COLO829 (cell line): Measurements from ENCODE around the gene MAZ.

Experiments used
- DNase-seq: peaks from one replicate; pipeline ENCODE4 v3.0.0; 2012; ENCODE audit warnings: low spot score

MAZ gene

DNA sequence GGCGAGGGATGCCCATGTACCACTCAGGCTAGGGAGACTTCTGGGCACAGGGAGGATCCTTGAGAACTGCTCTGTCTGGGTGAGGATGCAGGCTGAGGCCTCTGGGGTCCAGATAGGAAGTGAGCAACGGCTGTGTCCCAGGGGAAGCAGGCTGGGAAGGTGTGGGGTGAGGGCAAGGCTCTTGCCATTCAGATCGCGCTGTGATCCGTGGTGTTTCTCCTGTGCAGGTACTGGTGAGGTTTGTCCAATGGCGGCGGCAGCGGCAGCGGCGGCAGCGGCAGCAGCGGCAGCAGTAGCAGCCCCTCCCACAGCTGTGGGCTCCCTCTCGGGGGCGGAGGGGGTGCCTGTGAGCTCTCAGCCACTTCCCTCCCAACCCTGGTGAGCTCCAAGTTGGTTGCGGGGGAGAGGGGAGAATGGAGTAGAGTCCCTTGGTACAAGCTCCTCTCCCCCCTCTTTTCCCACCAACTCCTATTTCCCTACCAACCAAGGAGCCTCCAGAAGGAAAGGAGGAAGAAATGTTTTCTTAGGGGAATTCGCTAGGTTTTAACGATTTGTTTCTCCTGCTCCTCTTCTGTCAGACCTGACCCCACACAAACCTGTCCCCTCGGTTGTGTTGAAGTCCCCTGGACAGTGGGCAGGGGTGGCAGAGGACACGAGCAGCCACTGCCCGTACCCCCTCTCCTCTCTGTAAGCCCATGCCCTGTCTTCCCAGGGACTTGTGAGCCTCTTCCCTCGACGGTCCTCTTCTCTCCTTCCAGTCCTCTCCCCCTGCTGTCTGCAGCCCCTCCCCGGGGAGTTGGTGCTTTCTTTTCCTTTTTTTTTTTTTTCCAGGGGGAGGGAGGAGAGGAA is 3.7 kb downstream of the MAZ start:
- DNase-seq, result no peak

DNA sequence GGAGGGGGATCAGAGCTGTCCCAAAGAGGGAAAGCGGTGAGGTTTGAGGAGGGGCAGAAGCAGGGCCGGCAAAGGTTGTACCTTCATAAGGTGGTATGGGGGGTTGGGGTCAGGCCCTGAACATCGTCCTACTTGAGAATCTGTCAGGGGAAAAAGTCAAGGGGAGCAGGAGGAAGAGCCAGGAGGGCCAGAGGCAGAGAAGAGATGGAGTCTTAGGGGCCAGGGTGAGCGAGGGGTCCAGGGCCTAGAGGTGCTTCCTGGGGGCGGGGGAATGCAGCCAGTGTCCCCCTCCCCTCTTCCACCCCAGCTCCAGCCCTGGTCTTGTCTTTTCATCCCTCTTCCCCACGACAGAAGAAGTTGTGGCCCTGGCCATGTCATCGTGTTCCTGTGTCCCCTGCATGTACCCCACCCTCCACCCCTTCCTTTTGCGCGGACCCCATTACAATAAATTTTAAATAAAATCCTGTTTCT is 4.4 kb downstream of the MAZ start:
- no peak for DNase-seq

GRCh38 chr16:29811170-29811895 is 5.0 kb downstream of the MAZ start:
- DNase-seq, result peak; percentile 96

DNA sequence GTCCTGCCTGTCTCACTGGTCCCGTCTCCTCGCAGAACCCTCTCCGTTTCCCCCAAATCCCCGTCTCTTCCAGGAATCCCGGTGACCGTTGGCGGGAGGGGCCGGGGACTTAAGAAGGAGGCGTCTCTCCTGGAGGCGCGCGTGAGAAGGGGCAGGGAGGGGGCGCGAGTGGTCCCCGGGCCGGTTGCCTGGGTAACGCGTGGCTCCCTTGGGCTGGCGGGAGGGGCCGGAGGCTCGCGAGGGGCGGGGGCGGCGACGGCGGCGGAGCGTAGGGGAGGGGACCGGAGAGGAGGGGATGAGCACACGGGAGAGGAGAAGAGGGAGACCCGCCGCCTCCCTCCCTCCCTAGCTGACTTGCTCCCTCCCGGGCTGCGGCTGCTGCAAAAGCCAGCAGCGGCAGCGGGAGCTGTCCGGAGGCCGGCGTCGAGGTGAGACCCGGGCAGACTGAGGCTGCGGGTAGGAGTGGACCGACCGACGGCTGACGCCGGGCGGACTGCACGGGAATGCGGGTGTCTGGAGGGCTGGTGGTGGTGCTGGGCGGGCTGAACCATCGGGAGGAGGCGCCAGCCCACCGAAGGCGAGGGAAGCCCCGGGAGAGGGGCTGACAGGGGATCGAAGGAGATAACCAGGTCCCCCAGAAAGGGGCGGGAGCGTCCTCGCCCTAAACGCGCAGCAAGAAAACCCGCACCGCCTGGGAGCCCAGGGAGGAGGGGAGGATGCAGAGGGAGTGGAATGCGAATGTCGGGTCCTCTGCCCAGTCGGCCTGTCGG is 5.8 kb downstream of the MAZ start, which contains the start of gene PRRT2:
Gene PRRT2, plus strand, starts transcription at position 298 of the 770 bp plus-strand sequence. CDS start 862 bp downstream, outside the sequence.
- DNase-seq, result no peak

GRCh38 chr16:29812754-29813643 is 6.7 kb downstream of the MAZ start:
- no peak for DNase-seq

- no peak for DNase-seq
Observed at GRCh38 chr16:29813644-29814562, 7.6 kb downstream of the MAZ start.

DNA sequence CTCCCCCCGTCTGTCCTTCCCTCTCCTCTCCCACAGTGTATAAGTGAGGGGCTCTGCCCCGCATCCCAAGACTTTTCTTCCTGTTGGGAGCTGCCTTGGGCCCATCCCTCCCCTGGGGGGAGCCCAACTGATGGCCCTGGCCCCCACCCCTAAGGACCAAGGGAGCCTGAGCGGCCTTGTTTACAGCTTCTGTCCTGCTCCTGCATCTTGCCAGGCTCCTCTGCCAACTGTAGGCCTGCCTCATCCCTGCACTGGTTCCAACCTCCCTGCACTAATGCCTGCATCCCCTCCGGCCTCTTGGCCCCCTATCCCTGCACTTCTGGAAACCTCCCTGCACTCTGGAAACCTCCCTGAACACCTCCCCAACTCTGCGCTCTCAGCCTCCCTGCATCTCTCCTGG is 8.3 kb downstream of the MAZ start:
- no peak for DNase-seq

DNA sequence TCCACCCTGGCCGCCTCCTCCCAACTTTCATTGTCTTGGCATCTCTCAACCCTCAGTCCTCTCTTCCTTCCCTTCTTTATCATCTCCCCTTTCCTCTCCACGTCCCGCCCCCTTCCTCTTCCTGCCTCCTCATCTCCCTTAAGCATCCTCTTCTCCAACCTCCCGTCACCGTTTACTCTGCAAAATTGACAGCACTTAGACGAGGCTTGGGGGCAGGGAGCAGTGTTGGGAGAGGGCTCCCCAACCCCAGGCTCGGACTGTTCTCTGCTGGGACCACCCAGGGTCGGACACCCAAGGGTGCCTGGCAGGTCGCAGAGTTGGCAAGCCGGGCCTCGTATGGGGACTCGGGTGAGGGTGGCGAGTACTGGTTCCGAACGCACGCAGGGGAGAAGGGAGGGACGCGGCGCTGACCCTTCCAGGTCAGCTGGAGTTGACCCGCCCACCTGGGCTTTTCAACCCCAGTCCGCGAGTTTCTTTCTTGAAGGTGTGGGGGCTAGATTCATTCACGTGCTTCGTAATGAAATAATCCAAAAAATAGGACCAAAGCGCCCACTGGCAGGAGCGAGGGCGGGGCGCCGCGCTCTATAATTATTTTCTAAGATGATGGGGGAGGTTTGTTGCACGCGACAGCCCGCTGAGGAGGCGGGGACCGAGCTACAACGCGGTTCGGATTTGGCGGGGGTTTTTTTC is 8.8 kb downstream of the MAZ start:
- no peak for DNase-seq

DNA sequence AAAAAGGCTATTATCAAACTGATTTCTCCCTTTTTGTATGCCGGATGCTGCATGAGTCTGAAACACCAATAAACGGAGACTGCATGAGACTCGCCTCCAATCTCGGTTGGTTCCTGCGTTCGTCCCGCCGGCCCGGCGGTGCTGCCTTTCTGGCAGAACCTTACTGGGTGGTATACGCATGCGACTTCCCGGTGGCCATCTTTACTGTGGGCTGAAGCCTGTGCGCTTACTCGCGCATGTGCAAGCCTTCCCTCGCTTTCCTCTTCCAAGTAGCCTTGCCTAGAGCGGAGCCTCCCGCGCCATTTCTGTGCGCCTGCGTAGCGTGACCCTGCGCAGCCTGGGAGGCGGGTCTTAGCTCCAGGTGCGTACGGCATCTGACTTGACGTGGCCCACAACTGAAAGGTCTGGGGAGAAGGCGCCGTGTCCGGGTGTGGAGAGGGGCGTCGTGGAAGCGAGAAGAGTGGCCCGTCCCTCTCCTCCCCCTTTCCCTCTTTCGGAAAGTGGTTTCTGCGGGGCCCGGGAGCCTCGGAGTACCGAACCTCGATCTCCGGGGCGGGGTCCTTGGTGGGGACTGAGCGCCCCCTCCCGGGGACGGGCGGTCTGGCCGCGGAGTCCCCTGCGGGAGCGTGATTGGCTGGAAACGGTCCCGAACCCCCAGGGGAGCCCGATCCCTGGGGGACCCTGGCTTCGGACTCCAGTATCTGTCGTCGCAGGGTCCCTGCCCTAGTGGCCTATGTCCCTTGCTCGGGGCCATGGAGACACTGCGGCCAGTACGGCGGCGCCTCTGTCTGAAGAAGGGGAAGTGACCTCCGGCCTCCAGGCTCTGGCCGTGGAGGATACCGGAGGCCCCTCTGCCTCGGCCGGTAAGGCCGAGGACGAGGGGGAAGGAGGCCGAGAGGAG is 9.7 kb downstream of the MAZ start, which contains the start of gene PAGR1:
Gene PAGR1, plus strand, starts transcription at position 360 of the 901 bp plus-strand sequence. Its CDS starts 374 bp downstream, at position 734.
- DNase-seq, result peak; percentile 99

DNA sequence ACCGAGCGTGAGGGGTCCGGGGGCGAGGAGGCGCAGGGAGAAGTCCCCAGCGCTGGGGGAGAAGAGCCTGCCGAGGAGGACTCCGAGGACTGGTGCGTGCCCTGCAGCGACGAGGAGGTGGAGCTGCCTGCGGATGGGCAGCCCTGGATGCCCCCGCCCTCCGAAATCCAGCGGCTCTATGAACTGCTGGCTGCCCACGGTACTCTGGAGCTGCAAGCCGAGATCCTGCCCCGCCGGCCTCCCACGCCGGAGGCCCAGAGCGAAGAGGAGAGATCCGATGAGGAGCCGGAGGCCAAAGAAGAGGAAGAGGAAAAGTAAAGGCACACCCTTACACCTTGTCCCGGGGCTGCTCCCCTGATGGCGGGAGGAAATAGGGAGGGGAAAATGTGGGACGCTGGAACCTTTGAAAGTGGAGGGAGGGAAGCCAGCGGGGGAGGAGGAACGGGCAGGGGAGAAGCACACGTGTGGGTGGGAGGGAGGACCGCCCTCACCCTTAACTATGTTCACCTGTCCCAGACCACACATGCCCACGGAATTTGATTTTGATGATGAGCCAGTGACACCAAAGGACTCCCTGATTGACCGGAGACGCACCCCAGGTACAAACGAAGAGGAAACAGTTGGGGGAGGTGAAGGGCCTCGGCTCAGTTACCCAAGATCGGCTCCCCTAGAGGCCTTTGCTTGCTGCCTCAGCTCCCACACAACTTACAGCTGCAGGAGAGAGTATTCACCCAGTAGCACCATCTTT is 10.5 kb downstream of the MAZ start:
- no peak for DNase-seq

DNA sequence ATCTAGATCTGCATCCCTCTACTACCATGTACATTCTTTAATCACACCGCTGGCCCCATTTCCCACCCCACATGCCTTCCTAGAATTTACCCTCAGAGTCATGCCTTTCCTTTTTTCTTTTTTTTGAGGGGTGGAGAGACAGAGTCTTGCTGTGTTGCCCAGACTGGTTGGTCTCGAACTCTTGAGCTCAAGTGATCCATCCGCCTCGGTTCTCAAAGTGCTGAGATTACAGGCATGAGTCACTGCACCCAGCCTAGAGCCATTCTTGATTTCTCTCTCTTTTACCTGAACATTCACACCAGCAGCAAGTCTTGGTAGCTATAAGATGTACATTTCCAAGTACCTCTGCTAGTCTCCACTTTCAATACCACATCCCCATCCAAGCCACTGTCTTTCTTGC is 11.8 kb downstream of the MAZ start:
- DNase-seq, result no peak

- DNase-seq, result no peak
Observed at GRCh38 chr16:29819506-29819905, 13.2 kb downstream of the MAZ start.

DNA sequence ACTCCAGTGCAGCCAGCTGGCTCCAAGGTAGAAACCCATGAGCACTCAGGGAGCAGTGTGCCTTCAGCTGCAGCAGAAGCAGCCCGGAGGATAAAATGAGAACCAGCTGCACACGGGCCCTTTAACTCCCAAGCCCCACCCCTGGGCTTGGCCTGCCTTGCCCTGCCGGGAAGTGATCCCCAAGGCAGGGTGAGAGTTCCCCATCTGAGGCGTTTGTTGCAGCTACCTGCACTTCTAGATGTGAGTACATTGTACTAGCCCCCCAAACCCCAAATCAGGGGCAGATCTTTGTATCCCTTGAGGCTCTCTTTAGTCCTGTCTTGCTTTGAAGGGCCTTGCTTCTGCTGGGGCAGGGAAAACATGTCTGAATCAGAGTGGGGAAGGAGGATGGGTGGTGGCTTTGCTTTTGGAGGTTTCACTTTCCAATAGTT is 14.0 kb downstream of the MAZ start, which contains the start of gene MVP:
Gene MVP, plus strand, starts transcription at position 192 of the 431 bp plus-strand sequence. CDS start 10,088 bp downstream, outside the sequence.
- DNase-seq, result no peak

DNA sequence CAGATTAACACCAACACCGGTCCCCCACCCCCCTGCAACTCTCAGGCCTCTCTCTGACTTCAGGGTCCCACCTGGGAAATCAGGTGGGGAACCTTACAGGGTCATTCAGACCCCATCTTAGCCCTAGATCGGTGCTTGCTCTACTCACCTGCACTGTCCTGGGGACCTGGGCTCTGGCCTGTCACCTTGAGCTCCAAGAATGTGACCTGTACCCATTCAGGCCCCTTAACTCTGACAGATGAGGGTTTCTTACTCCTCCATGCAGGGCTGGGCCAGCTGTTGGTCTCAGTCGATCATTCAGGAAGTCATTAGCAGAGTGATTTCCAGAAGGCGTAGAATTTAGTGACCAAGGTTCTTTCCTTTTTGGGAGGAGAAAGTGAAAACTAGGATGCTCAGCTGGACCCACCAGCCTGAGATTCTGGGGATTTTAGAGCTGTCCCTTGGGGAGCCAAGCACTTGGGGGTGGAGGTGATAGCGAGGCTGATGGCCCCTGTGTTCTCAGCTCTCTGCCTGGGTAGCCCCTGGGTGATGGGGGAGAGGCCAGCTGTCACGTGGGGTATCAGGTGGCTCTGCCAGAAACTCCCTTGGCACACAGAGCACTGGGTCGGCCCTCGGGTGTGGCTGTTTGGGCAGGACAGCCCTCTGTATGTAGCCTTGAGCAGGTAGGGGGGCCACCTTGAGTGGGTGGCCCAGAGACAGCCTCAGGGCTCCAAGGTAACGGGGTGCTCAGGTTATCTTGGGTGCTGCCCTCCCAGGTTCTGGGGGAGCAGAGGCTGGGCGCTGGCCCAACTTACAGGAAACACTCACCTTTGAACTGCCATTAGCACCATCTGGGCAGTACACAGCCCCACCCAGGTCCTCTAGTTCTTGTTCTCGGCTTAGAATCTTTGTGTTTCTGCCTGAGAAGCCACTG is 14.7 kb downstream of the MAZ start:
- no peak for DNase-seq

DNA sequence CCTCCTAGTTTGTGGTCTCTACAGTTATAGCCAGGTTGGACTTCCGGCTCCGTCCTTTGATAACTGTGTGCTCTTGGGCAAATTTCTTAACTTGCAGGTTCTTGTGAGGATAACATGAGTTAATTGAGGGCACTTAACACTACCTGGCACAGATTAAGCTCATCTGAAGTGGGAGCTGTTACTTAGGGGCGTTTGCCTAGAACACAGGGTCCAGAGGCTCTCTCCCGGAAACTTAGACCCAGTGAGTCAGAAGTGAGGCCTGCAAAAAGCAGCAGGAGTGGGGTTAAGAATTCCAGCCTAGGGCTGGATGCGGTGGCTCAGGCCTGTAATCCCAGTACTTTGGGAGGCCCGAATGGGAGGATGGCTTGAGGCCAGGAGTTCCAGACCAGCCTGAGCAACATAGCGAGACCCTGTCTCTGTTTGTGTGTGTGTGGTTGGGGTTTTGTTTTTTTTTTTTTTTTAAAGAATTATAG is 15.3 kb downstream of the MAZ start:
- DNase-seq, result no peak

GRCh38 chr16:29824589-29825144 is 18.3 kb downstream of the MAZ start:
- peak; percentile 88 for DNase-seq
